HG03280 (cell line): ENCODE results near the gene ULBP2.
"Not testable (repeated sequence)": the region's sequence is repeated elsewhere in the genome, so short reads cannot be mapped to it uniquely, and the experiment has no call there.

ENCODE experiments used
- ATAC-seq: cut with Tn5 transposase; IDR thresholded peaks from one replicate; pipeline ENCODE4 v1.9.1; 2021; ENCODE audit warnings: mild to moderate bottlenecking, moderate library complexity; ENCODE audit not compliant: unreplicated experiment

The ULBP2 gene

GRCh38 chr6:149925974-149926777, 15.6 kb upstream of the ULBP2 start:
- ATAC-seq = no peak

- ATAC-seq = not testable (repeated sequence)
Measured at GRCh38 chr6:149927025-149927424, 14.8 kb upstream of the ULBP2 start.

GRCh38 chr6:149929422-149929821, 12.4 kb upstream of the ULBP2 start:
- no peak for ATAC-seq

- no peak for ATAC-seq
Measured at GRCh38 chr6:149931501-149931900, 10.3 kb upstream of the ULBP2 start.

GRCh38 chr6:149933036-149933435, 8.8 kb upstream of the ULBP2 start:
- no peak for ATAC-seq

GRCh38 chr6:149933461-149933860, 8.4 kb upstream of the ULBP2 start:
- no peak for ATAC-seq

GRCh38 chr6:149934249-149935156, 7.3 kb upstream of the ULBP2 start:
- ATAC-seq = no peak

- ATAC-seq = no peak
Measured at GRCh38 chr6:149935246-149935645, 6.6 kb upstream of the ULBP2 start.

GRCh38 chr6:149935668-149936067, 6.1 kb upstream of the ULBP2 start:
- ATAC-seq = no peak

- no peak for ATAC-seq
Measured at GRCh38 chr6:149936743-149937142, 5.1 kb upstream of the ULBP2 start.

- not testable (repeated sequence) for ATAC-seq
Measured at GRCh38 chr6:149938013-149938570, 3.7 kb upstream of the ULBP2 start.

- peak; percentile 80 for ATAC-seq
Measured at GRCh38 chr6:149938571-149939355, 3.1 kb upstream of the ULBP2 start.

GRCh38 chr6:149939356-149939648, 2.5 kb upstream of the ULBP2 start:
- ATAC-seq = no peak

GRCh38 chr6:149939909-149940671, 1.7 kb upstream of the ULBP2 start:
- no peak for ATAC-seq

- ATAC-seq = no peak
Measured at GRCh38 chr6:149940672-149940982, 1.2 kb upstream of the ULBP2 start.

- ATAC-seq = no peak
Measured at GRCh38 chr6:149942461-149942829, 631 bp downstream of the ULBP2 start.

GRCh38 chr6:149943321-149943720, 1.5 kb downstream of the ULBP2 start:
- not testable (repeated sequence) for ATAC-seq

GRCh38 chr6:149945276-149945675, 3.5 kb downstream of the ULBP2 start:
- not testable (repeated sequence) for ATAC-seq

- not testable (repeated sequence) for ATAC-seq
Measured at GRCh38 chr6:149946631-149947030, 4.8 kb downstream of the ULBP2 start.

- ATAC-seq = not testable (repeated sequence)
Measured at GRCh38 chr6:149947533-149947932, 5.7 kb downstream of the ULBP2 start.
